Skeletal muscle cell (primary cell): ENCODE results near the gene JDP2.
A peak's percentile ranks its signal among the peaks of the same experiment; 100 is the strongest.

Experiments
- DNase-seq: peaks from one replicate; pipeline ENCODE4 v3.0.0-alpha.2; 2010; ENCODE audit warnings: low read depth
- H3K4me3 ChIP-seq: 2 replicates; pipeline ENCODE4 v1.5.1; 2011; ENCODE audit warnings: low read depth, mild to moderate bottlenecking, control low read depth, low read length, moderate library complexity

Gene JDP2

DNA sequence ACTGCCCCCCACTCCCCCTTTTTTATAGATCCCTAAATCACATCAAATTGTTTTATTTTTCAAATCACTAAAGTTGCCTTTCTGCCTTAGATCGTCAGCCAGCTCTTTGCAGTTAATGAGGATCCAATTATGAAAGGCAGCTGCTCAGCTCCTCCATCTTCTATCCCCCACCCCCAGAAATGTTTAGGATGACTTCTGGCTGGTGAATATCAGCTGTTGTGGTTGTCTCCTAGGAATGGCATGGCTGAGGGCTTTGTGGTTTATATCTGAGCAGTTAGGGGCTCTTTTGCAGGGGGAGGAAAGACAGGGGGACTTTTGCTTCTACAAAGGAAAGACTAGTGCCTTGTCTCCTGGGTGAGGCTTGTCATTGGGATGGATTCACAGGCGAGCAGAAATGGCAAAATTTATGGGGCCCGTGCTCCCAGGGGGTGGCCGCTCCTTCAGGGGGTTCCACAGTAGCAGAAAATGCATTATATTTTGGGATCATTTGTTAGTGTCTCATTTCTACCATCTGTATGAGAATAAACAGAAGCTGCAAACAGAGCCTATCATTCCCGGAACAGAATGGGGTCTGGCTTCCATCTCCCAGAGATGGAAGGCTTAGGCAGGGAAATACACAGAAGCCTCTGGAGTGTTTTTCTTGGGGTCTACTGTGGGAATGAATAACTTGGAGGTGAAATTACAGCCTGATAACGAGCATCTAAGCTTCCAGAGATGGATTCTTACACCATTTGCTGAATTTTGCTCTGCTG, 6.5 kb downstream of the JDP2 start:
- DNase-seq: no peak
- H3K4me3 ChIP-seq: no peak overlapping the region

- no peak for DNase-seq
- H3K4me3 ChIP-seq: no peak overlapping the region
These were observed 7.0 kb downstream of the JDP2 start for GRCh38 chr14:75434890-75435248.

- DNase-seq: no peak
- no peak overlapping the region for H3K4me3 ChIP-seq
These were observed 7.7 kb downstream of the JDP2 start for GRCh38 chr14:75435473-75435872.

GRCh38 chr14:75437201-75438143, 9.7 kb downstream of the JDP2 start:
- no peak overlapping the region for H3K4me3 ChIP-seq
- no peak for DNase-seq

GRCh38 chr14:75438486-75439080, 10.8 kb downstream of the JDP2 start:
- no peak for DNase-seq

GRCh38 chr14:75439989-75440388, 12.2 kb downstream of the JDP2 start:
- H3K4me3 ChIP-seq: no peak overlapping the region
- no peak for DNase-seq

More at GRCh38 chr14:75438486-75439080, 10.8 kb downstream of the JDP2 start:
- no peak overlapping the region for H3K4me3 ChIP-seq

GRCh38 chr14:75440733-75441477, 13.1 kb downstream of the JDP2 start:
- H3K4me3 ChIP-seq: no peak overlapping the region
- peak; percentile 60 for DNase-seq

DNA sequence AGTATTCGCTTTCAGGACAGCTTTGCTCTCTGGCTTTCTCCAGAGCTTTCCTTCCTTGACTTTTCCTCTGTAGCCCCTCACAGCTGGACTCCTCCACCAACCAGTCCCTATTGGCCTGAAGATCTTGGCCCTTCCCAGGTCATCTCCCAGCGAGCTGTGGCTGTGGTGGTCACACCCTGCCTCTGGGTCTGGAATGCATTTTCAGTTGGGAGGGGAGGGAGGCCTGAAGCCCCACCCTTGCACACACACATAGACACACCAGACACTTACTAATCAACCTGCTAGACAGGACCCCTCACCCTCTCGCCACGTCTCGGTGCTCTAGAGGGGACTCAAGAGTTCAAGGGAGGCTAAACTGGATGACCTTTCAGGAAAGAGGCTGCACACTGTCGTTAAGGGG, 13.9 kb downstream of the JDP2 start:
- no peak overlapping the region for H3K4me3 ChIP-seq
- DNase-seq: no peak

DNA sequence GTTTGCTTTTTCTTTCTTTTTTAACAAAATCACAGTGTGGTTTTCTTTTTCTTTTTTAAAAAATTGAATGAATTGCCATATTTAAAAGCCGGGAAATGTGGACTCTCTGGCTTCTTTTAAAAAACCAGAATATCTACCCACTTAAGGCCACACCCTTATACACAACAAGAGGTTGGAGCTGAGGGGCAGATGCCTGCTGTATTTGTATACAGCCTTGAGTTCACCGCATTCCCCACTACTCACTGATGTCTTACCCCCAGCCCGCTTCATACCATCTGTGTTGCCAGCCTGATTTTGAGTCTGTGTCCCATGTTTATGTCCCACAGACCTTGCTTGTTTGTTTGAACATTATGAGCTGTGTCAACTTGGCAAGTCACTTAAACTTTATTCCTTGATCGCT, 14.3 kb downstream of the JDP2 start:
- DNase-seq: no peak
- no peak overlapping the region for H3K4me3 ChIP-seq

- no peak overlapping the region for H3K4me3 ChIP-seq
- no peak for DNase-seq
These were observed 14.8 kb downstream of the JDP2 start for GRCh38 chr14:75442642-75443041.

DNA sequence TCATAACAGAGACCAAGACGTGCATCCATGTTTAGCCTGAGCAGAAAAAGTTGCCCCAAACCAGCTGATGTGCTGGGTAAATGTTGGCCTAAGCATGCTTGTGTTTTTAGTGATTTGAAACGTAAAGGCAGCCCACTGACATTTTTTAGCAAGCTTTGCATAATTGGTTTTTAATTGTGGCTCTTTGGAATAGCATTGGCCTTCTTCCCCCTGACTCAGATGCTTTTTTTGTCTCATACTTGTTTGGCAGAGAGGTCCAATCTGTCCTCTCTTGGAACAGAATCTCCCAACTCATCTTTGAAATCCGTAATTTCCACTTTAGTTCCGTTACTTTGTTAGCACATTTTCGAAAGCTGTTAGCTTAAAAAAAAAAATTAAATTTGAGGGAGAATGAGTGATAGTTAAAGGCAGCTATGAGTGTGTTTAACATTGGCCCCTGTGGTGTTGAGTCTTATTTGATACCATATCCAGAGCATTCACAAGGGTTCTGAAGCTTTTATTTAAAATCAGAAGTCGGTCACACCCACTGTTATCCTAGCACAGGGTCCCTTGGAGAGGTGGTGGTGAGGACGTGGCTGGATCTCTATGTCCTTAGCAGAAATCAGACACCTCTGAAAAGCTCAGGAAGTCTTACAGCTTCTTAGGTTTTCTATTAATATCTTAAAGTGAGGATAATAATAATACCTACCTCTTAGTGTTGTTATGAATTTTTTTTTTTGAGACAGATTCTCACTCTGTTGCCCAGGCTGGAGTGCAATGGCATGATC, 15.6 kb downstream of the JDP2 start:
- no peak for DNase-seq
- H3K4me3 ChIP-seq: no peak overlapping the region

GRCh38 chr14:75445236-75445635, 17.4 kb downstream of the JDP2 start:
- no peak for DNase-seq
- no peak overlapping the region for H3K4me3 ChIP-seq

GRCh38 chr14:75445963-75446362, 18.1 kb downstream of the JDP2 start:
- no peak overlapping the region for H3K4me3 ChIP-seq
- no peak for DNase-seq

DNA sequence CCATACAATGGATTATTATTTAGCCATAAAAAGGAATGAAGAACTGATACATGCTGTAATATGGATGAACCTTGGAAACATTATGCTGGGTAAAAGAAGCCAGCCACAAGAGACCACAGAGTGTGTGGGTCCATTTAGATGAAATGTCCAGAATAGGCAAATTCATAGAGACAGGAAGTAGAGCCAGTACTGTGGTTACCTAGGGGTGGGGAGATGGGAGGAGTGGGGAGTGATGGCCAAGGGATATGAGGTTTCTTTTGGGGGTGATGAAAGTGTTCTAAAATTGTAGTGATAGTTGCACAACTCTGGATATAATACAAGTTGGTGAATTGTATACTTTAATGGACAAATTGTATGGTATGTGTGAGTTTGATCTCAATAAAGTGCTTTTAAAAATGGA, 18.6 kb downstream of the JDP2 start:
- no peak for DNase-seq
- H3K4me3 ChIP-seq: no peak overlapping the region

DNA sequence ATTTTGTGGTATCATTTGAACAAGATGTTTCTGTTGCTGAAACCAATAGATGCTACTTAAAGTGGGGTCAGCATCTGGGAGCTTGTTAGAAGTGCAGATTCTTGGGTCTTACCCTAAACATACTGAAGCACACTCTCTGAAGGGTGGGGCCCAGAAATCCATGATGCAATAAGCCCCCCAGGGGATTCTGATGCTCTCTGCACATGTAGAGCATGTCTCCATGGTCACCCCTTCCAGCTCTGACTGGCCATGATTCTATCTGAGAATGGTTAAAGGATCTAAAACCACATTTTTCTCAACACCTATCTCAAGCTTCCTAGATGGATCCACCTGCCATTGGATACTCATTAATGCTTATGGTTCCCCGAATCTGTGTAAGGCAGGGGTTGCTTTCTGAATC, 20.4 kb downstream of the JDP2 start:
- no peak overlapping the region for H3K4me3 ChIP-seq
- no peak for DNase-seq

GRCh38 chr14:75449036-75449435, 21.2 kb downstream of the JDP2 start:
- H3K4me3 ChIP-seq: no peak overlapping the region
- no peak for DNase-seq

- H3K4me3 ChIP-seq: no peak overlapping the region
- no peak for DNase-seq
These were observed 21.9 kb downstream of the JDP2 start for GRCh38 chr14:75449696-75450095.

GRCh38 chr14:75450381-75451276, 22.8 kb downstream of the JDP2 start:
- no peak overlapping the region for H3K4me3 ChIP-seq
- no peak for DNase-seq
